HG03108 (cell line): ENCODE results near the gene TENT5A.

Source experiments
- ATAC-seq: cut with Tn5 transposase; IDR thresholded peaks from one replicate; pipeline ENCODE4 v1.9.1; 2021; ENCODE audit warnings: moderate library complexity; ENCODE audit not compliant: unreplicated experiment

Gene TENT5A

DNA sequence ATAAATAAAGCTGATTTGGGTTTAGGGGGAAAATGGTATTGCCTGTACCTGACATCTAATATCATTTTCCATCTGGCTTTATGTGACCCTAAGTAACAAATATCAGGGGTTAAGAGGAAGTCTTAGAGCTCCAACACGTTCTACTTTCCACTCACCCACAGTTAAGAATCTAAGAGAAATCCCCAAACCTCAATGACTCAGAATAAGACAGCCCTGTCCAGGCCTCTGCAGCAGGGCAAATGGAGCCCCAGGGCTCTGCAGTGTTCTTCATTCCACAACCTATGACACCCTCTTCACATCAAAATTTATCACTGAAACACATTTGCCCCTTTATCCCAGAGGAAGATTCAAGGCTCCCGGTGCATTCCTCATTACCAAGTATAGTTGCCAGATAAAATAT is 20.3 kb upstream of the TENT5A start:
- ATAC-seq, result peak; percentile 100

DNA sequence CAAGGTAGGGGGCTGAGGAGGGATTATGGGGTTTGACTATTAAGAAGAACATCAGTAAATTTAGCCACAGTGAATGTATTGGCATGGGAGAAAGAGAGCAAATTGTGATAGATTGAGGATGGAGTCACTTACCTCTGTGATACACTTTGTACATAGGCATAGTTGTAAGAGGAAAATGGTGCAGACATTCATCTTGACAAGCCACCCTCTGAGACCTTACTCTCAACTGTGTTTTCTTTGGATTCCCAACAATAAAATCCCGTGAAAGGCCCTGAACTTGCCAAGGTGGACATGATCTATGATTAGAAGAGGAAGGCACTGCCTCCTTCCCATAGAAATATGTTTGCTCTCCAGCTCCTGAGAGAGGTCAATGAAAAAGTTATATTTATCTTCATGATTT is 18.6 kb upstream of the TENT5A start:
- no peak for ATAC-seq

DNA sequence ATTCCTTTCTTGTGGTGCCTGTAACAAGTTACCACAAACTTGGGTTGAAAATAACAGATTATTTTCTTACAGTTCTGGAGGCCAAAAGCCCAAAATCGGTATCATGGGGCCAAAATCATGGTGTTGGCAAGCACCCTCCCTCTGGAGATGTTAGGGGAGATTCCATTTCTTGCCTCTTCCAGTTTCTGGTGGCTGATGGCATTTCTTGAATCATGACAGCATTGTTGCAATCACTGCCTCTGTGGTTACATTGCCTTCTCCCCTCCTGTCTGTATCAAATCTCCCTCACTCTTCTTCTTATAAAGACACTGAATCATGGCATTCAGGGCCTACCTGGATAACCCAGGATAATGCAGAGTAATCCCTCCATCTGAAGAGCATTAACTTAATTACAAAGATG is 17.9 kb upstream of the TENT5A start:
- ATAC-seq, result no peak

DNA sequence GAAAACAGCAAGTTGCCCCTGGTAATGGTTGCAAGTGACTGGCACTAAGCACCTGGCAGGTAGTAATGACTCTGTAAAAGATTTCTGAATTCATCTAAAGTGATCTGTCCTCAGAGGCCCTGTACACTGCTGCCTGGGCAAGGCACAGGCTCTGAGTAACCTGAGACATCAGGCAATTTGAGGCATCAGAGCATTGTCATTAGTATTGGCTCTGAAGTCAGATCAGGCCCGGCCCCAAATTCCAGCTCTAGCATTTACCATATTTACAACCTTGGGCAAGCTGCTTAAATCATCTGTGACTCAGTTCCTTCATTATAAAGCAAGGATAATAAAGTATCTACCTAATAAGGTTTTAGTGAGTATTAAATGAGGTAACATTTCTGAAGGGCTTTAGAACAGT is 17.3 kb upstream of the TENT5A start:
- no peak for ATAC-seq

DNA sequence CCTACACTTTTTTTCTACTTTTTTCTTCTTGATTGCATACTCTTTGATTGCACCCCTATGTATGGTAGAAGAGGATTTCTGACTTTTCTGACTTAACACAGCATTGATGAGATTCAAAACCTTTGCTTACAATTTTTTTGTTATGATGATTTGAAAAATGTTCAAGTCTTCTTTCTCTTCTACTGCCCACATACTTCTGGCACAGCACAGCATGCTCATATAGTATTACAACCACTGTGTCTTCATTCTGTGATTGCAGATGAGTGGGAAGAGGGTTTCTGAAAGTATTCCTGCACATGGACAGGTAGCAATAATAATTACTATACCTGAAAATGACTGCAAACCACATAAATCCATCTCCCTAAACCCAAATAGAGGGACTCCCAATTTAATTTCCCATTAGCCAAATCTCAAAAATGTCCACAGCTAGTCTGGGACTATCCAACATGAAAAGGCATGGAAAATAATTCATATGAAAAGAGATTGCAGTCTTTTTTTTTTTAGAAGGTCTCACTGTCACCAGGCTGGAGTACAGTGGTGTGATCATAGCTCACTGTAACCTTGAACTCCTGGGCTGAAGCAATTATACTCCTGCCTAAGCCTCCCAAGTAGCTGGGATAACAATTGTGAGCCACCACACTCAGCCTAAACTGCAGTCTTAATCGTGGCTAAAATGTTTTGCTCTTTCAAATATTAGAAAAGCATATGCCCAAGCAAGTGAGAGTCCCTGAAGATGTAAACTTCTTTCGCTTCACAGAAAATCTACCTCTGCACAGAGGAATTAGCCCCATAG is 15.9 kb upstream of the TENT5A start:
- no peak for ATAC-seq

DNA sequence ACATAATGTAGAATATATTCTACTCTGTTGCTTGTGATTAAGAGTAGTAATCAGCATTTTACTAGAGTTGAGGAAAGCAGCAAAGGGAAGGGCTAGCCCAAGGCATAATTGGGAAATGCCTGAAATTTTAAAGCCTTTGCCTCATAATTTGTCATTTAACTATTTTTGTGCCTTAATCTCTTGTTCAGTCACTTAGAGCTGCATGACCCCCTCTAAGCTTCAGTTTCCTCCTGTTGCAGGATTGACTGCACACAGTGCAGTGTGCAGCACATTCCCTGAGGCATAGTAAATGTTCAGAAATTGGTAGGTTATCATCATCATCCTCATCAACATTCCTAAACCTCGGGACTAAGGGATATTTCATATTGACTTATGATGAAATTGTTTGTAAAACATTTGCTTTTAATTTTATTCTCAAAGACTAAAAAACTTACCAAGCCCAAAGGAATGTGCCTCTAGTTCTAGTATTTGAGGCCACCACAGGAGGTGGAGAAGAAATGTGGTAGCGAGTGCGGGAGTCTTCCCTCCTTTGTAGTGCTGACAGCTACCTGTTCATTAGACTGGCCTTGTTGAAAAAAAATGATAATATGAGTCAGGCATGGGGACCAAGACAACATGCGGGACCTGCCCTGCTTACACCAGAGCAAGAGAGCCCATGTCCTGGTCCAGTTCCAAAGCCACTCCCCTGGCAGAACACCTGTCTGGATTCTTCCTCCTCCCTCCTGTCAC is 14.8 kb upstream of the TENT5A start:
- no peak for ATAC-seq

DNA sequence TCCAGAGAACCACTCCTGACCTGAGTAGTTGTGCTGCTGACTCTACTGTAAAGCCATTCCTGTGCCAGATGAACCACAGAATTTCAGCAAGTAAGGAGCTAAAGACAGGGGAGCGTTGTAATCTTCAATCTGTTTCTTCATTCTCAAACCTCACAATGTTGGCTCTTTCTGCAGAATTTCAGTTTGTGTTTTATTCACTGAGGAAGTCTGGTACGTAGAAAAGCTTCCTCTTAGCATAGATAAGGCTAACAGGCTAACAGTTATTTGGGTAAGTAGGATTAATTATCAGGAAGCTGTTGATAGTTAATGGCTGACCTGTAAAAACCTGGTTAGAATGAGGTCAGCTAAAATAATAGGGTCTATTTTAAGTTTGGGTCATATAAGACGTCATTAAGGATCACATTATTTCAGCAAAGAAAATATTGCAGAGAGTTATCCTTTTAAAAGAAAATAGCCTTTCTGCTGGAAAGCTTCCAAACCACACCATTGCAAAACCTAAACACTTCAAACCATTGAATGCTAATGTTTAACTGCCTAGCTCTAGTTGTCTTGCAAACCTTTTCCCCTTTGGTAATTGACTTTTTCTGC is 14.1 kb upstream of the TENT5A start:
- ATAC-seq, result peak; percentile 75

DNA sequence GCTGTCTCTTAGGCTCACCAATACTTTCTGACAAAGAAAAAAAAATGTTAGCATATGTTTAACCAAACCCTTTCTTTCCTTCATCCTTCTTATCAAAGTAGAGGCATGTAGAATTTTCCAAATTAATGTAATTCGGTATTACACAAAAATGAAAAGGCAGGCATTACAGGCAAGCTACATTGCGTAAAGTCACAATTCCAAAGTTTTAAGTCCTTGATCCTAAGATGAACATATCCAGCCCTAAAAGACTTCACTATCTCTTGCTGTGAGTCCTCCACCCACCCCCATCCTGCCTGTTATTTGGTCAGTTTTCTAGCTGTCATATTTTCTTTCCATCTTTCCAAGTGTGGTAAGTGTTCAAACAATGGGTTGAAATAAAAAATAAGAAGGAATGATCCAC is 12.1 kb upstream of the TENT5A start:
- no peak for ATAC-seq

DNA sequence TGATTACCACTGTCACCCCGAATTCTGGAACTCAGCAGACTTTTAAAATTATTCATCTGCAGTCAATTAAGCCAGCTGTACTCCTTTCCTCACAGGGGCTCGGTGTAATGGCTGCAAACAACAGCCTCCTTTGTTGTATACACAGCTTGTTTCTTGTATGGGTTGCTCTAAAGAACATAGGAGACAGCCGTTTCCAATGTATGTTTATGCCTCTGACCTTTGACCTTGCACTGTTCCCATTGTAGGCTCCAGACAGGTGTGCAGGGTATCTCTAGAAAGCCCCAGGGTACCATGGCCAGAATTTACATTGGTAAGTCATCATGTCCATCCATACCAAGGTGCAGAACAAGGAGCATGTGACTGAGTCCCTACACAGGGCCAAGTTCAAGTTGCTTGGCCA is 11.5 kb upstream of the TENT5A start:
- ATAC-seq, result no peak

DNA sequence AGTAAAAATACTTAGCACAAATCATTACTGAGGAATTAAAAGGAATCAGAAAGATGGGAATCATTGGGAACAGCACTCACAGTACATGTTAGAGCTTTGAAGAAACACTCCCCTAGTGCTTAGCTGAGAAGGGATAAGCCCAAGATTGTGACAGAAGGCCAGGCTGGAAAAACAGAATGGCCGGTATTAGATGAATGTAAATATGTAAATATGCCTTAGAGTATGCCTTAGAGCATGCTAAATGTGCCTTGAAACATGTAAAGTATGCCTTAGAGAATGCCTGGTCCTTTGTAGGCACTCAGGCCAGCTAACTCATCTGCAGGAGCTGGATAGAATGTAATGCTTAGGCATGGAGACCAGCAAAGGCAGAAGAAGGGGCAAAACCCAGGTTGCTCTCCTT is 10.6 kb upstream of the TENT5A start:
- ATAC-seq, result no peak

DNA sequence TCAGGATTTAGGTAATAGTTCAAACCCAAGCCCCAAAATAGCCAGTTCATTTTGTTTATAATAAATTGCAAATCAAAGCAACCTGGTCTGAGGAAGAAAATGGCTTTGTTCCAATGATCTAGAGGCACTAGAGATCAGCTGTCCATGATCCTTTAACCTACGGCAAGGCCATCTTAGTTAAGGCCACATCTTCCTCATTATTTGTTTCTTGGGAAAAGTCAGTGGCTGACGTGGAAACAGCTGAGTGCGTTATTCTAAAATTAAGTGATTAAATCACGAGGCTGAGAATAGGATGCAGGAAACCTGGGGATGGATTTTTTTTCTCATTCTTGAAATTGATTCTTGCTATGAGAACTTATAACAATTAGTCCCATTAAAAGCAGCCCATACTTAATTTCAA is 10.1 kb upstream of the TENT5A start:
- no peak for ATAC-seq

DNA sequence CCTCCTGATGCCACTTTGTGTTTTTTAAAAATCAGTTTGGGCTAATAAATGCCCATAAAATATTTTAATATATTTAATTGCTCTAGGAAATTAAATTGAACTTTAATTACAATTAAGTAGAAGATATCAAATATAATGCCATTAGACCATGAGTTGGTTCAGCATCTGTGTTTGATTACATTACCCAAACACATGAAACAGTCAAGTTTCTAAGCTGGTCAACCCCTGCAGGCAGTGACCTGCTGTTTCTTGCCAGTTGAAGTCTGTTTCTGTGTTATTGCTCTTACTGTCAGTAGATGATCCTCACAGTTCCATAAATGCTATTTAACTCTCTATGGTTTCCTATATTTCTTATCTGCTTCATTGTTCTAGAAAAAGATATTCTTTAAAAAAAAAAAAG is 9.7 kb upstream of the TENT5A start:
- ATAC-seq, result no peak

DNA sequence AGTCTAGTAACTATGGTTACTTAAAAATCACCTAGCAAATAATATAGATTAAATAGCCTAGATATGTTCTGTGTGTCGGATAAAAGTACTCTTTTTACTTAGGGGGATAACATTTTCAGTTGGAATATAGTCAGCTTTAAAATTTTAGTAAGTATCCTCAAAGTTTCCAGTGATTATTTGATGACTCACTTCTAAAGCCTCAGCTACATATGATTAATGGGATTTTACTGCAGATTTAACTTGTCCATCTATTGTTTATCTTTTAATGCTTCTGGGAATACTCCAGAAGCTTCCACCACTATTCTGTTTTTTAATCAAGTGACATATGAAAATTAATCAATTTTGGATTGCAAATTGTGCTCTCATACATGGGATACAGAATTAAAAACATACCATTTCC is 8.7 kb upstream of the TENT5A start:
- no peak for ATAC-seq

DNA sequence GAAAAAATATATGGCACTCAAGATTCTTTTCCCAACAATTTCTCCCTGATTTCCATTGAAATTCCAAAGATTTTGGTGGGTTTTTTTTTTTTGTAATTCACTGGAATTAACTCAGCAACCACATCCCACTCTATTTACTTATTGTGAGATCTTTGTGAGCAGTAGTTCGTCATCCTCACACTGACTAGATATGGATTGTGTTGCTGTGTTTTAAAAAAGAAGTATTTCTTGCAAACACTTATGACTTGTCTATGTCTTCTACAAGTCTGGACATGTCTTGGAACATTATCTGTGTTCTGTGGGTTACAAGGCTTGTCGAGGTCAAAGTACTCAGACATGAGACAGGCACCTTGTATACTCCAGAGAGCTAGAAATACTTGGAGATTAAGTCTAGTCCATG is 7.3 kb upstream of the TENT5A start:
- no peak for ATAC-seq

DNA sequence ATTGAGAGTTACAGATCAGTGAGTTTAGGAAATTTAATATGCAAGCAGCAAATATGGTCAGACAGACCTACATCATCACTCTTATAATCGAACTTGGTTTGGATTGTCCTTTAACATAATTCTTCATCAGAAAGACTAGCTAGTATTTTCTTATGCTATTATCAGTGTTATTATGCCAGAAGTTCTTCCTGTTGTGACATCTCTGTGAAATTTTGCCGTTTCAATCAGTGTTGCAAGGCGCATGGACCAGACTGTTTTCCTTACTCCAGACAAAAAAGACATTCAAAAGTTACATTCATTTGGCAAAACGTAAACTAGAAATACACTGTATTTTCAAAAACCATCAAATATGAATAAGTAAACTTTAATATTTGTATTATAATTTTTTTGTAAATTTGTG is 5.7 kb upstream of the TENT5A start:
- ATAC-seq, result no peak

DNA sequence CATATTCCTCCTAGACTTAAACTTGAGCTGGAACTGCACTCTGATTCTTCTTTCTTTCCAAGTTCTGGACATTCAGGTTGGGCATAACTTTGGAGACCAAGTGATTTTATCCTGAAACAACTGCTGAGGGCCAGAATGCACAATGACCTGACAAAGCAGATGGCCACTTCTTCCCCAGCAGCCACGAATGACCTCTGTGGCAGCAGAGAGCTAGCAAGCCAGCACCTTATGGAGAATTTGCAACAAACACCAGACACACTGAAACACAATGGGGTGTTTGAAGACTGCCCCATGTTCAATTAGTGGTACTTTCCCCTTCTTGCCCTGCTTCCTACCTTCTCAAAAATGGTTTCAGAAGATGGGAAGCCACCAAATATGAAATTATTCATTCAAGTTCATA is 4.2 kb upstream of the TENT5A start:
- ATAC-seq, result no peak

DNA sequence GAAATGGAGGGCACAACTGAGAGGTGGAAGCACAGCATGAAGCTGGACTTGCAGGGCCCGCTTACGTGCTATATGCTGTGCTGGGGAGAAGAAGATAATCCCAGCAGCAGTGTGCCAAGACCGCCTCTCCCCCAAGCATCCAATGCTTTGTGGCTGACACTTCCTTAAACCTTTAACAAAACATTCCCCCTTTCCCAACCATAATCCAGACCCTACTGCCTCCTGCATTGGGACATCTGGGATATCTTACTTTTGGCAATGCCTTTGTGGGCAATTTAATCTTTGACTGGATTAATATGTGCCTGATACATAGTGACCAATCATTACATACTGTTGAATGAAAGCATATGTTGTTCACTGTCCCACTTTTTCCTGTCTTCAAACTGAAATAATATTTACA is 3.1 kb upstream of the TENT5A start:
- ATAC-seq, result no peak

DNA sequence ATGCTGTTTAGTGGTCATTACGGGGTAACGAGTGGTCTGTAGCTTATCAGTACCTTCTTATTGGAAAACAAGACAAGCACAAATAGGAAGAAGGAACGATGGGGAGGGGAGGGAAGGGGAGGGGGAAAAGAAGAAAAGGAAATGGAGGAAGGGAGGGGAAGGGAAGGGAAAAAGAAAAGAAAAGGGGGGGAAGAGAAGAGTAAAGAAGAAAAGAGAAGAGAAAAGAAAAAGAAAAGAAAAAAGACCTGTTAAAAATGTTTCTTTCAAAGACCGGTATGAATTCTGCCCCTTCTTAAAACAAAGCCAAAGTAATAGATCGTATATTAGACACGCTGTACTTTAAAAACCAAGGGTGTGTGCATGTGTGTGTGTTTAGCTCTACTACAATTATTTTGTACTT is 2.4 kb upstream of the TENT5A start:
- no peak for ATAC-seq

DNA sequence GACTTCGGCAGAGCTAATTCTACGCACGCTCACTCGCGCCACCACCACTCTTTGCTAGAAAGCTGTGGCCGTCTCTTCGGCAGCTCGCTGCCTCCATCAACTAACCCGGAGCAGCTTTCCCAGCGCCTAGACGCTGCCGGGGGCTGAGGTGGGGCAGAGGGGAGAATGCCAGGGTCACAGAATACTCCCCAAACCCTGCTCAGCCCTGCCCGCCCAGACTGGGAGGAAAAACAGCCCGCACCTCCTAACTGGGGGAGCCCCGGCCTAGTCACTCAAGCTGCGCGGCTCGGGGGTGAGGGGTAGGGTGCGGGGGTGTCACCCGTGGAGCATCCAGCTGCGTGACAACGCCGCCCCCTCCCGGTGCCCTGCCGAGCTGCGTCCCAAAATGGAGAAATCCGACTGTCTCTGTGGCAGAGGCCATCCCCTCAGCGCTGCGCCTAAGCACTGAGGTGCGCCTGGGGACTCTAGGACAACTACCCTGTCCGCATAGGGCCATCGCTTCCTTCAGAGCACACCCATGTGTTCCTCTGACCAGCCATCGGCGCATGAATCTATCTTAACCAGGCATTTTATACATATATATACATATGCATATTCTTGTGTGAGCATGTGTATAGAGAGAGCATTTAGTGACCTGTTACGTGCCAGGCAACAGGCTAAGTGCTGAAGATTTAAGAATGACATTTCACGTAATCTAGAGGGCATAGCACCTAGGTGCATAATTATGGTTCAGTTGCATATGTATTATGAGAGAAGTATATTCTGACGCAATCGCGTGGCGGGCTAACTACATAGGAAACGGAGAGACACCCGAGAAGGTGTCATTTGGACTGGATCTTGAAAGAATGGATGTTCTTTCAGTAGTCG is 1.5 kb upstream of the TENT5A start:
- peak; percentile 32 for ATAC-seq

DNA sequence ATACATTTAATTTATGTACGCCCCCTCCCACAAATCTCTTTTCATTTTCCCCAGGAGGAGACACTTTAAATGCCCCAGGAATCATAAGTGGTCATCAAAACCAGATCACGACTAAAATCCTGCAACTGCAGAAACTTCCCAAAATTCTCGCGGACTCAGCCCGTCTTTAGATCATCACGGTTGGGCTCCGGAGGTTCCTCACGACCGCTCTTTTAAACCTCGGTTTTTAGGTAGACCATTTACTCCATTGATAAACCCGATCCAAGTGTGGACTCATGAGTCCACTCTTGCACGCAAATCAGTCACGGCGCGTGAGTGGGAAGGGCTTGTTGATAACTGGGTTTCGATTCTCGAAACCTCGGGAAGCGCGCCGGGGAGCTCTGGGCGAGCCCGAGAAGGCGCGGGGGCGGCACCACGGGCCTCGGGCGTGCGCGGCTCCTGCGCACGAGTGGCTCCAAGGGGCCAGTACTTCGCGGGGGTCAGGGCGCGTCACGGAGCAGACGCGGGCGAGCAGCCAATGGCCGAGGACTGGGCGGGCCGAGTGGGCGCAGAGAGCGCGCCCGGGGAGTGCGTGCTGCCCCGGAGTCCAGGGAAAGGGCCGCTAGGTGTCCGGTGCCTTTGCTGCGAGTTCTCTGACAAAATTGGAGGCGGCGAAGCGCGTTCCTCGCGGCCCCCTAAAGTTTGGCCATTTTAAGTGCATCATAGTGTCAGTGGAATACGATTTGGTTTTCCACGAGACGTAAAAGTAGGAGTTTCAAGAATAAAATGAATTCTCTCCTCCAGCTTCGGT is 635 bp upstream of the TENT5A start:
- ATAC-seq, result peak; percentile 45
